Esophagus squamous epithelium (tissue), 5 donors: ENCODE results near the gene KCNA10. TPM values are rescaled to one million over a fixed set of nuclear protein-coding genes. Genes with fewer than 3 reads are reported as not detected.
A peak's percentile ranks its signal among the peaks of the same experiment; 100 is the strongest.

ENCODE experiments used
- DNase-seq: peaks from one replicate; lab custom pipeline; 2025; lab: John Stamatoyannopoulos, UW
- H3K27ac ChIP-seq, 4 donors: fragments of 200-600 bp; sonication (generic); one replicate each; pipeline ENCODE4 v1.5.1; 2016 to 2019; ENCODE audit warnings: mild to moderate bottlenecking in 1 of 4
- H3K27me3 ChIP-seq, 4 donors: fragments of 200-600 bp; sonication (generic); 1 replicate in 3 of 4; 2 replicates in 1 of 4; pipeline versions ENCODE4 v1.5.1 to v1.6.0; 2017 to 2021; ENCODE audit warnings: antibody characterized with exemption in 1 of 4
- H3K36me3 ChIP-seq, 3 donors: fragments of 200-600 bp; sonication (generic); one replicate each; pipeline ENCODE4 v1.5.1; 2016 to 2019
- H3K4me1 ChIP-seq, 3 donors: fragments of 200-600 bp; sonication (generic); one replicate each; pipeline ENCODE4 v1.5.1; 2017 to 2019
- H3K4me3 ChIP-seq, 4 donors: fragments of 200-600 bp; sonication (generic); 1 replicate in 3 of 4; 2 replicates in 1 of 4; pipeline ENCODE4 v1.5.1; 2016 to 2019; ENCODE audit warnings: mild to moderate bottlenecking in 2 of 4, moderate library complexity in 1 of 4
- H3K9me3 ChIP-seq, 3 donors: fragments of 200-600 bp; sonication (generic); one replicate each; pipeline ENCODE4 v1.5.1; 2016 to 2019
- POLR2A ChIP-seq, 4 donors: fragments of 450-650 bp; IDR thresholded peaks; one replicate each; pipeline ENCODE4 v1.6.1; 2017; ENCODE audit warnings: antibody characterized with exemption in 4 of 4, mild to moderate bottlenecking in 4 of 4, moderate library complexity in 3 of 4
- WGBS, 2 donors: methylation state at CpG; one replicate each; pipeline ENCODE4 v1.1.5; 2018; 5-methylcytosine and 5-hydroxymethylcytosine counted together
- intact Hi-C: fragments of 100-400 bp; cut with DNase I; formaldehyde crosslinking; loops from one replicate; pipeline ENCODE4 v1.15.0; 2022
- total RNA-seq, 4 donors: library from RNA; depleted of rRNA; stranded (reverse); fragments of >200 nt; gene quantifications; one replicate each; pipeline ENCODE4 v1.1.0, GENCODE V29; 2016
- TF ChIP-seq, protein P1 (sequence below), 6 experiments: fragments of 450-650 bp in 4 of 6; fragments of 200-600 bp in 2 of 6; sonication (generic) in 2 of 6; IDR thresholded peaks; one replicate each; pipeline ENCODE4 v1.5.1; 2016 to 2019; ENCODE audit warnings: antibody characterized with exemption in 6 of 6, mild to moderate bottlenecking in 4 of 6, moderate library complexity in 4 of 6
- donor health status: DM: yes; HTN: yes; CAD: no.

Gene KCNA10
- total RNA-seq, 4 donors from 2014 or later: not detected

DNA sequence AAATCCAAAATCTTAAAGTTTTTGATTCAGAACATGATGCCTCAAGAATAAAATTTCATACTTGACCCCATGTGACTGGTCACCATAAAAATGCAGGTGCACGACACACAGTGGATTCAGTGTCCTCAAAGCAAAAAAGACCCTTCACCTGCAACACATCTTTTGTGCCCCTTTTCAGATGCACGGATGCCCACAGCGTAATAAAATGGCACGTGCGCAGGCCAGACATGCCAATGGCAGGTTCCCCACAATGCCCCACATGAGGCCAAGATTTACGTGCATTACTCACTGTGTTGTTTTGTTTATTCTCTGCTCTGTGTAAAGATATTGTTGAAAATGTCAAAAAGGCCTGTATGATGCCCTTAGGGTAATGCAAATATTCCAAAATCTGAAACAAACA, 9.3 kb downstream of the KCNA10 start:
- Histone ChIP-seq H3K36me3 (no peaks in the 10 kb centered on the region), H3K27ac (no peak overlapping the region), H3K4me3 (no peak overlapping the region), H3K27me3 (no peaks in the 10 kb centered on the region), H3K4me1 (peaks cover 0 to 5% (median 0%) of the 10 kb centered on the region in 3 donors), H3K9me3 (no peaks in the 10 kb centered on the region)
- TF ChIP-seq POLR2A (IDR thresholded peaks at IDR 0.05): no peak
- TF ChIP-seq, protein P1, sequence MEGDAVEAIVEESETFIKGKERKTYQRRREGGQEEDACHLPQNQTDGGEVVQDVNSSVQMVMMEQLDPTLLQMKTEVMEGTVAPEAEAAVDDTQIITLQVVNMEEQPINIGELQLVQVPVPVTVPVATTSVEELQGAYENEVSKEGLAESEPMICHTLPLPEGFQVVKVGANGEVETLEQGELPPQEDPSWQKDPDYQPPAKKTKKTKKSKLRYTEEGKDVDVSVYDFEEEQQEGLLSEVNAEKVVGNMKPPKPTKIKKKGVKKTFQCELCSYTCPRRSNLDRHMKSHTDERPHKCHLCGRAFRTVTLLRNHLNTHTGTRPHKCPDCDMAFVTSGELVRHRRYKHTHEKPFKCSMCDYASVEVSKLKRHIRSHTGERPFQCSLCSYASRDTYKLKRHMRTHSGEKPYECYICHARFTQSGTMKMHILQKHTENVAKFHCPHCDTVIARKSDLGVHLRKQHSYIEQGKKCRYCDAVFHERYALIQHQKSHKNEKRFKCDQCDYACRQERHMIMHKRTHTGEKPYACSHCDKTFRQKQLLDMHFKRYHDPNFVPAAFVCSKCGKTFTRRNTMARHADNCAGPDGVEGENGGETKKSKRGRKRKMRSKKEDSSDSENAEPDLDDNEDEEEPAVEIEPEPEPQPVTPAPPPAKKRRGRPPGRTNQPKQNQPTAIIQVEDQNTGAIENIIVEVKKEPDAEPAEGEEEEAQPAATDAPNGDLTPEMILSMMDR (IDR thresholded peaks at IDR 0.05): no peak
- WGBS, 2 donors: 86 to 92% methylated on average over 6 of the region's 6 CpGs
- intact Hi-C loops: no loop called here
- no peak for DNase-seq

DNA sequence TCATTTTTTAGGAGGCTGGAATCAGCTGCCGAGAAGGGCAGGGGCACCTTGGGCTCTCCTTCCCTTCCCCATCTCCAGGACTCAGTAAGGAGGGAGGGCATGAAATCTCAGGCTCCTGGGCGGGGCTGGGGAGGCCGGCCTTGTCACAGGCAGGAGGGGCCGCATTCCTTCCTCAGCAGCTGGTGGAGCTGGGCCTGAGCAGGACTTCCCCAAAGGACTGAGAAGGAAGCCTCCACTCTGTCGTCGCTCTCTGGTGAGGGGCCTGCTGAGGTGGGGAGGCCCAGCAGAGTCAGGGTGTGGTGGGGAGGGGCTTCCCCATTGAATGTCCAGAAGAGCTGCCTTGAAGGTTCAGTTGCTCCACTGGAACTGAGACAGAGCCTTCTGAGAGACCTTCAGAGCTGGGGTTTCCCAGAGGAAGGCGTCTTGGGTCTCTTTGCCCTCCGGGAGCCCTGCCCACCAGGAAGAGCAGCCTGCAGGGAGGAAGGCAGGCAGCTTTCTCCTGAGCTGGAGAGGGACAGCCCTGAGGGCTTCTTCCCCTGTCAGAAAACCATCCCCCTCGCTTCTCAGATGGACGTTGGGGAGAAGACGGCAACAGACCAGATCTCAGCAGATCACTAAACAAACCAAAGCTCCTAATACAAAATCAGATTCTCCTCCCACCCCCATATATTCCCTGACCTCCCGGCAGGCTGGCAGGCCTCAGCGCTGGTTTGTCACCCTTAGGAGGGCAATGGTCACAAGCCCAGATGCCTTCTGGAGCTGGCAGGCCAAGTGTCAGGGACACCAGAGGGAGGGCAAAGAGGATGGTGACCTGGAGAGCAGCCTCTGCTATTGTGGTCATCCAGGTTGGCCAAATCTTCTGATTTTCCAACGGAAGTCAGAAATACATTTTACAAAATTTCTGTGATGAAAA, 10.7 kb downstream of the KCNA10 start:
- no peak for DNase-seq
- no peaks in the 10 kb centered on the region for H3K9me3 ChIP-seq
- H3K36me3 ChIP-seq: no peaks in the 10 kb centered on the region
- TF ChIP-seq, protein P1 (IDR thresholded peaks at IDR 0.05): no peak
- no peak for TF ChIP-seq POLR2A (IDR thresholded peaks at IDR 0.05)
- peaks cover 0 to 5% (median 0%) of the 10 kb centered on the region in 3 donors for H3K4me1 ChIP-seq
- WGBS, 2 donors: 50 to 79% methylated on average over 5 to 10 of the region's 14 CpGs
- H3K4me3 ChIP-seq: no peak overlapping the region
- peak overlapping the region in 2 of 4 donors; percentile 5 to 33 for H3K27ac ChIP-seq
- H3K27me3 ChIP-seq: peaks cover 0 to 10% (median 0%) of the 10 kb centered on the region in 4 donors
- intact Hi-C loops: no loop called here

DNA sequence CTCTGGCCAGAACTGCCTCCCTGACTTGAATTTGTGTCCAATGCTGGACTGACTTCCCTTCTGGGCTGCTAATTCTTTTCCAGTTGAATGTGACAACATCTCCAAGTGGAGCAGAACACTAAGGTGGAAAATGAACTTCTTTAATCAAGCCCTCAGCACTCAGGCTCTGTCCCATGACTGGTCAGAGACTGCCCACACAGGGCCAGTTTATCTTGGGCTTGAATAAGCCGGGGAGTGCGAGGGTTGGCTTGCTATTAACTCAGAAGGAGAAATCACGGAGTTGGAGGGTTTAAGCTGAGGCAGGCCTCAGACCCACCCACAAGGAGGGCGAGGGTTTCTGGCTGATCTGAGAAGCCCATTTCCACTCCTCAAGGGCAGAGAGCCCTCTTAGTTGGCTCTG, 12.4 kb downstream of the KCNA10 start:
- H3K27me3 ChIP-seq: peaks cover 0 to 16% (median 0%) of the 10 kb centered on the region in 4 donors
- DNase-seq: no peak
- H3K4me1 ChIP-seq: peaks cover 0 to 5% (median 0%) of the 10 kb centered on the region in 3 donors
- TF ChIP-seq, protein P1 (IDR thresholded peaks at IDR 0.05): no peak
- TF ChIP-seq POLR2A (IDR thresholded peaks at IDR 0.05): no peak
- no peaks in the 10 kb centered on the region for H3K9me3 ChIP-seq
- no peak overlapping the region for H3K27ac ChIP-seq
- WGBS, 2 donors: 84 to 92% methylated on average over 2 to 4 of the region's 4 CpGs
- H3K36me3 ChIP-seq: no peaks in the 10 kb centered on the region
- intact Hi-C loops: no loop called here
- no peak overlapping the region for H3K4me3 ChIP-seq

DNA sequence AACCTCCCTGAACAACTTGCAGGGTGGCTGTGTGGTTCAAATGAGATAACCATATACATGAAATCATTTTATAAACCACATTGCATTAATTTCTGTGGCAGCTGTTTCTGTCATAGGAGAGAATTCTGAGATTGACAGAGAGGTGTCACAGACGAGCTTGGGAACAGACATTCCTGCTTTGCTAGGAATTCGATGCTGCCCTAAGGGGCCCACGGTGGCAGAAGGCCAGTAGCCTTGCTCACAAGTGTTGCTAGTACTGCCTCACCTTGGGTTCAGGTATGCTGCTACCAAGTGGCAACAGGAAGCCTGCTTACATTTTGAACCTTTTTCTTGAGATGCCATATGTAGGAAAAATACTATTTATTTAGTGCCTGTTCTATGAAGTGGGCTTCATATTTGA, 13.4 kb downstream of the KCNA10 start:
- Histone ChIP-seq H3K4me3 (no peak overlapping the region), H3K4me1 (peaks cover 0 to 5% (median 0%) of the 10 kb centered on the region in 3 donors), H3K27ac (no peak overlapping the region), H3K36me3 (no peaks in the 10 kb centered on the region), H3K27me3 (peaks cover 0 to 16% (median 0%) of the 10 kb centered on the region in 4 donors), H3K9me3 (no peaks in the 10 kb centered on the region)
- DNase-seq: no peak
- intact Hi-C loops: no loop called here
- 17 to 47% methylated on average over 1 to 3 of the region's 3 CpGs for WGBS, 2 donors
- TF ChIP-seq, protein P1 (IDR thresholded peaks at IDR 0.05): no peak
- TF ChIP-seq POLR2A (IDR thresholded peaks at IDR 0.05): no peak

DNA sequence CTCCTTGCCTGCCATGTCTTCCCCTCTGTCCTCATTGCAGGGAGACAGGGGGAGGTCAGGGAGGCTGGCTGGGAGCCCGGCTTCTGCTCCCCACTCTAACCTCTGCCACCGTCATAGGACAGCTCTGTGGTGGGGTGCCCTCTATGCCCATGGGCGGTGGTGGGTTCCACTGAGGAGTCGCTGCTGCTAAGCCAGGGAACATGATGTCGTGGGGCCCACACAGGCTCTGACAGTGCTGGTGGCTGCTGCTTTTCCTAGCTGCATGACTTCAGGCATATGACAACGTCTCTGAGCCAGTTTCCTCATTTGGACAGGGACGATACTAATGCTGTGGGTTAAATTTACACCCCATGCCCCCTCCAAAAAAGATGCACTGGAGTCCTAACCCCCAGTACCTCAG, 14.7 kb downstream of the KCNA10 start:
- intact Hi-C loops: no loop called here
- Histone ChIP-seq H3K4me1 (peaks cover 0 to 5% (median 0%) of the 10 kb centered on the region in 3 donors), H3K27ac (no peak overlapping the region), H3K9me3 (no peaks in the 10 kb centered on the region), H3K4me3 (no peak overlapping the region), H3K27me3 (peaks cover 0 to 16% (median 0%) of the 10 kb centered on the region in 4 donors), H3K36me3 (no peaks in the 10 kb centered on the region)
- 62 to 67% methylated on average over 2 to 3 of the region's 7 CpGs for WGBS, 2 donors
- DNase-seq: no peak
- TF ChIP-seq, protein P1 (IDR thresholded peaks at IDR 0.05): no peak
- TF ChIP-seq POLR2A (IDR thresholded peaks at IDR 0.05): no peak
